ENCODE results near the gene MAPK6.

- TF ChIP-seq POLR2A (IDR thresholded peaks at IDR 0.05), result no peak
- TF ChIP-seq POLR2AphosphoS5 (IDR thresholded peaks at IDR 0.05), result no peak
These were observed 48.5 kb downstream of the MAPK6 start for GRCh38 chr15:52067545-52067926.

All from transverse colon (tissue), 3 donors.